HG03103 (cell line): ENCODE data around the gene LRRTM4.

Source experiments
- ATAC-seq: cut with Tn5 transposase; IDR thresholded peaks from one replicate; pipeline ENCODE4 v1.9.1; 2021; ENCODE audit warnings: low read depth; ENCODE audit not compliant: unreplicated experiment

The LRRTM4 gene

GRCh38 chr2:77328134-77328931 is 193.8 kb downstream of the LRRTM4 start:
- ATAC-seq: no peak

GRCh38 chr2:77325395-77325794 is 196.8 kb downstream of the LRRTM4 start:
- no peak for ATAC-seq

GRCh38 chr2:77322431-77322830 is 199.7 kb downstream of the LRRTM4 start:
- ATAC-seq: no peak

GRCh38 chr2:77314721-77315120 is 207.5 kb downstream of the LRRTM4 start:
- ATAC-seq: no peak

GRCh38 chr2:77310416-77310815 is 211.8 kb downstream of the LRRTM4 start:
- no peak for ATAC-seq

GRCh38 chr2:77309725-77310124 is 212.5 kb downstream of the LRRTM4 start:
- ATAC-seq: no peak

- ATAC-seq: no peak
These were observed 220.7 kb downstream of the LRRTM4 start for GRCh38 chr2:77301441-77301840.

- ATAC-seq: no peak
These were observed 225.4 kb downstream of the LRRTM4 start for GRCh38 chr2:77296791-77297190.

- no peak for ATAC-seq
These were observed 227.7 kb downstream of the LRRTM4 start for GRCh38 chr2:77294474-77294873.

GRCh38 chr2:77284353-77284752 is 237.8 kb downstream of the LRRTM4 start:
- no peak for ATAC-seq

GRCh38 chr2:77271262-77271661 is 250.9 kb downstream of the LRRTM4 start:
- ATAC-seq: no peak

- no peak for ATAC-seq
These were observed 251.7 kb downstream of the LRRTM4 start for GRCh38 chr2:77270433-77270832.

- ATAC-seq: no peak
These were observed 253.6 kb downstream of the LRRTM4 start for GRCh38 chr2:77268626-77269025.

- no peak for ATAC-seq
These were observed 289.2 kb downstream of the LRRTM4 start for GRCh38 chr2:77232909-77233425.

GRCh38 chr2:77228391-77228790 is 293.8 kb downstream of the LRRTM4 start:
- no peak for ATAC-seq

GRCh38 chr2:77210725-77211124 is 311.5 kb downstream of the LRRTM4 start:
- ATAC-seq: no peak

- ATAC-seq: no peak
These were observed 314.8 kb downstream of the LRRTM4 start for GRCh38 chr2:77207331-77207730.

- no peak for ATAC-seq
These were observed 320.4 kb downstream of the LRRTM4 start for GRCh38 chr2:77201755-77202154.

GRCh38 chr2:77199411-77199810 is 322.8 kb downstream of the LRRTM4 start:
- no peak for ATAC-seq

- ATAC-seq: no peak
These were observed 328.2 kb downstream of the LRRTM4 start for GRCh38 chr2:77193858-77194448.

- ATAC-seq: no peak
These were observed 329.3 kb downstream of the LRRTM4 start for GRCh38 chr2:77192811-77193289.

- no peak for ATAC-seq
These were observed 330.5 kb downstream of the LRRTM4 start for GRCh38 chr2:77191665-77192064.
